Hepatocyte (in vitro differentiated cells): Measurements from ENCODE around the gene FAF2.

Experiments used
- CTCF ChIP-seq: fragments of 200-600 bp; sonication (generic); IDR thresholded peaks from 2 replicates; pipeline ENCODE4 v1.5.1; 2016; ENCODE audit warnings: antibody characterized with exemption, mild to moderate bottlenecking; ENCODE audit not compliant: poor library complexity
- EZH2 ChIP-seq: fragments of 200-600 bp; sonication (generic); IDR thresholded peaks from 2 replicates; pipeline ENCODE4 v1.6.1; 2016; ENCODE audit warnings: antibody characterized with exemption, mild to moderate bottlenecking, borderline replicate concordance
- EZH2phosphoT487 ChIP-seq: fragments of 200-600 bp; sonication (generic); IDR thresholded peaks from one replicate; pipeline ENCODE4 v1.6.1; 2018; ENCODE audit warnings: antibody characterized with exemption, mild to moderate bottlenecking, low read depth, moderate library complexity; ENCODE audit not compliant: unreplicated experiment, severe bottlenecking

GRCh38 chr5:176400382-176401156 lies 47.6 kb upstream of the FAF2 start:
- TF ChIP-seq CTCF (no peak), EZH2 (no peak), EZH2phosphoT487 (no peak)
